NB4 (cell line): ENCODE results near the gene FKBP1B.

Source experiments
- CTCF ChIP-seq: IDR thresholded peaks from one replicate; pipeline ENCODE4 v1.5.1; 2012; ENCODE audit warnings: low read depth, low read length
- MAX ChIP-seq: IDR thresholded peaks from 2 replicates; pipeline ENCODE4 v1.6.1; 2011; ENCODE audit warnings: low read depth, low read length

GRCh38 chr2:24051833-24052232 is 2.3 kb downstream of the FKBP1B start:
- TF ChIP-seq CTCF (no peak), MAX (no peak)
